ENCODE data around the gene PIGQ. TPM values are rescaled to one million over a fixed set of nuclear protein-coding genes. Genes with fewer than 3 reads are reported as not detected.

Gene PIGQ
- total RNA-seq, 2 experiments from 2014 or later = 22.8 to 27.0 TPM

DNA sequence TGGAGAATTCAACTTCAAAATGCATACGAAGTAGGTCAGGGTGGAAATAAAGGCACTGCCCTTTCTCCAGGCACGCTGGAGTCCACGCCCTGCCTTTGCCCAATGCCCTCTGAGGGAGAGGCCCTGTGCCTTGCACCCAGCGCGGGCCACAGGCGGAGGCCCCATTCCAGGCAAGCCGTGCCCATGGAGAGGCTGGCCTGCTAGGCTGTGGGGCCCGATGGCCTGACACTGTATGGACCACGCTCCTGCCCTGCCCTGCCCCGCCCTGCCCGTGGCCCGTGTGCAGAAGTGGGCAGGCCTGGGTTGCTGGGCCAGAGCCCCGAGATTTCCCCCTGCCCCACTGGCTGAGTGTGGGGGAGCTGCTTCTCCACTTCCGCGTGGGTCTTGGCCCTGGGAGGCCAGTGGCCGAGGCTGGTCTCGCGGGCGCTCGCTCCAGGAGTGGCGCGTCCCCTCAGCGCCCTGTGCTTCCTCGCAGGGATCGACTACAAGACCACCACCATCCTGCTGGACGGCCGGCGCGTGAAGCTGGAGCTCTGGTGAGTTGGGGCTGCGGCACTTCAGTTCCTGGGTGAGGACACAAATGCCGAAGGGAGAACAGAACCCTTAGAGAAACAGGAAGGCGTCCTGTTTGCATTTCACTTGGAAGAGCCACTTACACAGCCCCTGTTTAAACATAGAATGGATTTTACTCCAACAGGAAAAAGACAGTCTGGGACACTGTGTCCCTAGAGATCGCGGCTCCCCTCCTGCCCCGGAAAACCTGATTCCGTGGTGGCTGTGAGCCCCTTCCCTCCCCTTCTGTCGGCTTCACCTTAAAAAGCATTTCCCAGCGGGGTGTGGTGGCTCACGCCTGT, 47.2 kb downstream of the PIGQ start:
- Histone ChIP-seq H3K9me3 (ENCODE audit: control insufficient read depth in 1 of 2, insufficient read depth in 1 of 2, low read length in 2 of 2) (no peaks in the 10 kb centered on the region), H3K36me3 (ENCODE audit: insufficient read depth, low read length) (peaks cover 3% of the 10 kb centered on the region), H3K4me3 (ENCODE audit: low read length) (no peak overlapping the region), H3K27ac (ENCODE audit: low read depth in 1 of 2, low read length in 2 of 2) (no peak overlapping the region), H3K4me1 (ENCODE audit: insufficient read depth, low read length) (no peaks in the 10 kb centered on the region), H3K27me3 (ENCODE audit: control insufficient read depth in 1 of 2, insufficient read depth in 2 of 2, low read length in 2 of 2) (no peaks in the 10 kb centered on the region)
- TF ChIP-seq, protein P1, sequence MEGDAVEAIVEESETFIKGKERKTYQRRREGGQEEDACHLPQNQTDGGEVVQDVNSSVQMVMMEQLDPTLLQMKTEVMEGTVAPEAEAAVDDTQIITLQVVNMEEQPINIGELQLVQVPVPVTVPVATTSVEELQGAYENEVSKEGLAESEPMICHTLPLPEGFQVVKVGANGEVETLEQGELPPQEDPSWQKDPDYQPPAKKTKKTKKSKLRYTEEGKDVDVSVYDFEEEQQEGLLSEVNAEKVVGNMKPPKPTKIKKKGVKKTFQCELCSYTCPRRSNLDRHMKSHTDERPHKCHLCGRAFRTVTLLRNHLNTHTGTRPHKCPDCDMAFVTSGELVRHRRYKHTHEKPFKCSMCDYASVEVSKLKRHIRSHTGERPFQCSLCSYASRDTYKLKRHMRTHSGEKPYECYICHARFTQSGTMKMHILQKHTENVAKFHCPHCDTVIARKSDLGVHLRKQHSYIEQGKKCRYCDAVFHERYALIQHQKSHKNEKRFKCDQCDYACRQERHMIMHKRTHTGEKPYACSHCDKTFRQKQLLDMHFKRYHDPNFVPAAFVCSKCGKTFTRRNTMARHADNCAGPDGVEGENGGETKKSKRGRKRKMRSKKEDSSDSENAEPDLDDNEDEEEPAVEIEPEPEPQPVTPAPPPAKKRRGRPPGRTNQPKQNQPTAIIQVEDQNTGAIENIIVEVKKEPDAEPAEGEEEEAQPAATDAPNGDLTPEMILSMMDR (IDR thresholded peaks at IDR 0.05) = no peak
- DNase-seq (no peak), ATAC-seq (ENCODE audit: poor library complexity) (no peak)
- Mint-ChIP-seq H3K9me3 (no peaks in the 10 kb centered on the region), H3K27me3 (no peaks in the 10 kb centered on the region), H3K4me3 (no peak overlapping the region), H3K36me3 (ENCODE audit: low read depth) (no peaks in the 10 kb centered on the region), H3K4me1 (ENCODE audit: low read depth) (no peaks in the 10 kb centered on the region), H3K27ac (no peak overlapping the region)
- ChIA-PET POLR2A (no interaction called here), CTCF (no interaction called here)
- intact Hi-C loops (cut with DNase I, micrococcal nuclease) = no loop called here

DNA sequence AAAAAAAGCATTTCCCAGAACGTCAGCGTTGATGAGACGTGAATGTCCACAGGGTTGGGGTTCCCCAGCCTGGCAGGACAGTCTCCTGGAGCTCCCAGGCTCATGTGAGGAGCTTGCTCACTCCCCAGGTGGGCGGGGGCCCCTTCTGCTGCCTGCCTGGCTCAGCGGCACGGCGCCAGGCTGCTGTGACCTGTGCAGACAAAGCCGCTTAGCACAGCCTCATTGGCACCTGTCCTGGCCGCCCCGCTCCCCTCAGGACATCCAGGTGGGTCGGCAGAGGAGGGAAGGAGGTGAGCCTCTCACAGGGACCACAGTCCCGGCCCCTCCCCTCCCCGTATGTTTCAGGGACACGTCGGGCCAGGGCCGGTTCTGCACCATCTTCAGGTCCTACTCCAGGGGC, 48.1 kb downstream of the PIGQ start:
- intact Hi-C loops (cut with DNase I, micrococcal nuclease) = no loop called here
- H3K4me3 Mint-ChIP-seq = no peak overlapping the region
- H3K27ac Mint-ChIP-seq = no peak overlapping the region
- Histone ChIP-seq H3K4me1 (ENCODE audit: insufficient read depth, low read length) (no peaks in the 10 kb centered on the region), H3K4me3 (ENCODE audit: low read length) (no peak overlapping the region), H3K36me3 (ENCODE audit: insufficient read depth, low read length) (peaks cover 3% of the 10 kb centered on the region), H3K27ac (ENCODE audit: low read depth in 1 of 2, low read length in 2 of 2) (no peak overlapping the region), H3K9me3 (ENCODE audit: control insufficient read depth in 1 of 2, insufficient read depth in 1 of 2, low read length in 2 of 2) (no peaks in the 10 kb centered on the region), H3K27me3 (ENCODE audit: control insufficient read depth in 1 of 2, insufficient read depth in 2 of 2, low read length in 2 of 2) (no peaks in the 10 kb centered on the region)
- no peaks in the 10 kb centered on the region for H3K36me3 Mint-ChIP-seq (ENCODE audit: low read depth)
- ATAC-seq (ENCODE audit: poor library complexity) (no peak), DNase-seq (no peak)
- H3K27me3 Mint-ChIP-seq = no peaks in the 10 kb centered on the region
- H3K9me3 Mint-ChIP-seq = no peaks in the 10 kb centered on the region
- TF ChIP-seq, protein P1 (IDR thresholded peaks at IDR 0.05) = no peak
- CTCF ChIA-PET = no interaction called here
- no peaks in the 10 kb centered on the region for H3K4me1 Mint-ChIP-seq (ENCODE audit: low read depth)
- POLR2A ChIA-PET = no interaction called here

DNA sequence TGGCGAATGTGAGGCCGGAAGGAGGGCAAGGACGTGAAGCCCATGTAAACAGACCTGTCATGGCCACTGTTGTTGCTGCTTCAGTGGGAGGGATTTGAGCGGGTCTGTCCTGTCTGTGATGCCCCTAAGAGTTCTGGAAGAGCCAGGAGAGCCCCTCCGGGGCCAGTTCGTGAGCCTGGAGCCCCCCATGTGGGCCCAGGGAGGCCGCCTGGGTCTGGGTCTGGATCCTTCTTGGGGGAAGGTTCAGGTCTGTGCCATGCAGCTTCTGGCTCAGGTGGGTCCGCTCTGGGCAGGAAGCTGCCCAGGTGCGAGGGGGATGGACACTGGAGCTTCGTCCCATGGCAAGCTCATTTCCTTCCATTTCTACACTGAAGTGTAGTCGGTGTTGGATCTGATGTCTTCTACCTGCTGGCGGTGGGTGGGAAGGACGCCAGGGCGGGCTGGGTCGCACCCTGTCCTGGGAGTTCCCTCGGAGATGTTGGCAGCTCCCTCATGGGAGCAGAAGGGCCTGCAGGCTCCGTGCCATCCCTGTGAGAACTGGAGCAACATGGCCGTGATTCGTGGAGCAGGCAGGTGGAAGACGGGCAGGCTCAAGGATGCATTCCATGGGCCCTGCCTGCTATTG, 49.8 kb downstream of the PIGQ start:
- intact Hi-C loops (cut with DNase I, micrococcal nuclease) = no loop called here
- no peaks in the 10 kb centered on the region for H3K9me3 ChIP-seq (ENCODE audit: control insufficient read depth in 1 of 2, insufficient read depth in 1 of 2, low read length in 2 of 2)
- H3K36me3 ChIP-seq (ENCODE audit: insufficient read depth, low read length) = peaks cover 3% of the 10 kb centered on the region
- TF ChIP-seq, protein P1 (IDR thresholded peaks at IDR 0.05) = no peak
- POLR2A ChIA-PET = no interaction called here
- no peak for ATAC-seq (ENCODE audit: poor library complexity)
- H3K36me3 Mint-ChIP-seq (ENCODE audit: low read depth) = no peaks in the 10 kb centered on the region
- H3K27ac Mint-ChIP-seq = no peak overlapping the region
- DNase-seq = no peak
- no peaks in the 10 kb centered on the region for H3K27me3 ChIP-seq (ENCODE audit: control insufficient read depth in 1 of 2, insufficient read depth in 2 of 2, low read length in 2 of 2)
- H3K27ac ChIP-seq (ENCODE audit: low read depth in 1 of 2, low read length in 2 of 2) = no peak overlapping the region
- no peaks in the 10 kb centered on the region for H3K9me3 Mint-ChIP-seq
- H3K4me3 ChIP-seq (ENCODE audit: low read length) = no peak overlapping the region
- no peaks in the 10 kb centered on the region for H3K27me3 Mint-ChIP-seq
- H3K4me3 Mint-ChIP-seq = no peak overlapping the region
- CTCF ChIA-PET = no interaction called here
- no peaks in the 10 kb centered on the region for H3K4me1 Mint-ChIP-seq (ENCODE audit: low read depth)
- no peaks in the 10 kb centered on the region for H3K4me1 ChIP-seq (ENCODE audit: insufficient read depth, low read length)

Data from CD4-positive, alpha-beta T cell (primary cell).